HG03439 (cell line): Measurements from ENCODE around the gene SEC24C.
"Not testable (repeated sequence)": the region's sequence is repeated elsewhere in the genome, so short reads cannot be mapped to it uniquely, and the experiment has no call there.

Experiments
- ATAC-seq: cut with Tn5 transposase; IDR thresholded peaks from one replicate; pipeline ENCODE4 v1.9.1; 2021; ENCODE audit warnings: mild to moderate bottlenecking, moderate library complexity; ENCODE audit not compliant: unreplicated experiment

The SEC24C gene

GRCh38 chr10:73789659-73790055 lies 45.5 kb downstream of the SEC24C start:
- no peak for ATAC-seq

GRCh38 chr10:73790886-73791625 lies 46.9 kb downstream of the SEC24C start:
- ATAC-seq: no peak

GRCh38 chr10:73791871-73792400 lies 47.8 kb downstream of the SEC24C start:
- ATAC-seq: no peak

GRCh38 chr10:73793456-73793855 lies 49.3 kb downstream of the SEC24C start:
- no peak for ATAC-seq

GRCh38 chr10:73795491-73795890 lies 51.3 kb downstream of the SEC24C start:
- ATAC-seq: not testable (repeated sequence)

GRCh38 chr10:73796035-73796434 lies 51.9 kb downstream of the SEC24C start:
- ATAC-seq: not testable (repeated sequence)

- no peak for ATAC-seq
These were observed 52.6 kb downstream of the SEC24C start for GRCh38 chr10:73796766-73797165.

- ATAC-seq: no peak
These were observed 53.3 kb downstream of the SEC24C start for GRCh38 chr10:73797324-73798025.

GRCh38 chr10:73798087-73798486 lies 53.9 kb downstream of the SEC24C start:
- ATAC-seq: no peak

- ATAC-seq: no peak
These were observed 54.9 kb downstream of the SEC24C start for GRCh38 chr10:73798927-73799560.

- no peak for ATAC-seq
These were observed 55.9 kb downstream of the SEC24C start for GRCh38 chr10:73799899-73800559.

GRCh38 chr10:73800560-73801252 lies 56.5 kb downstream of the SEC24C start:
- ATAC-seq: no peak

GRCh38 chr10:73801253-73801590 lies 57.0 kb downstream of the SEC24C start:
- ATAC-seq: no peak

- no peak for ATAC-seq
These were observed 58.3 kb downstream of the SEC24C start for GRCh38 chr10:73802276-73802991.

- no peak for ATAC-seq
These were observed 59.6 kb downstream of the SEC24C start for GRCh38 chr10:73803680-73804286.

GRCh38 chr10:73806176-73806950 lies 62.2 kb downstream of the SEC24C start:
- no peak for ATAC-seq

GRCh38 chr10:73807471-73807870 lies 63.3 kb downstream of the SEC24C start:
- ATAC-seq: no peak

- no peak for ATAC-seq
These were observed 64.0 kb downstream of the SEC24C start for GRCh38 chr10:73808021-73808815.
